NT2/D1 (cell line): ENCODE data around the gene GNG3.

Experiments used
- DNase-seq: peaks from one replicate; pipeline ENCODE4 v3.0.0-alpha.2; 2011; ENCODE audit warnings: low read depth, low spot score
- H3K27me3 ChIP-seq: 2 replicates; pipeline ENCODE4 v1.6.0; 2011; ENCODE audit warnings: mild to moderate bottlenecking; ENCODE audit not compliant: insufficient read length, insufficient read depth
- H3K36me3 ChIP-seq: 2 replicates; pipeline ENCODE4 v1.6.1; 2011; ENCODE audit warnings: mild to moderate bottlenecking, low read length, mixed read lengths; ENCODE audit not compliant: insufficient read depth, insufficient read length
- H3K4me1 ChIP-seq: 2 replicates; pipeline ENCODE4 v1.5.1; 2011; ENCODE audit not compliant: insufficient read depth, insufficient read length
- H3K4me3 ChIP-seq: 2 replicates; pipeline ENCODE4 v1.5.1; 2011; ENCODE audit warnings: low read depth; ENCODE audit not compliant: insufficient read length
- H3K9ac ChIP-seq: 2 replicates; pipeline ENCODE4 v1.6.0; 2011; ENCODE audit warnings: low read depth; ENCODE audit not compliant: insufficient read length
- H3K9me3 ChIP-seq: 2 replicates; pipeline ENCODE4 v1.5.1; 2011; ENCODE audit warnings: mild to moderate bottlenecking, low read length; ENCODE audit not compliant: insufficient read depth
- SUZ12 ChIP-seq: IDR thresholded peaks from 2 replicates; pipeline ENCODE4 v1.6.1; 2011; ENCODE audit not compliant: insufficient read length, insufficient read depth; ENCODE audit errors: extremely low read depth
- YY1 ChIP-seq: IDR thresholded peaks from 2 replicates; pipeline ENCODE4 v1.6.1; 2011; ENCODE audit not compliant: insufficient read length, insufficient read depth
- ZNF274 ChIP-seq: IDR thresholded peaks from 2 replicates; pipeline ENCODE4 v1.6.1; 2011; ENCODE audit warnings: mild to moderate bottlenecking, low read depth, low read length

Gene GNG3

GRCh38 chr11:62755086-62755615 is 47.7 kb downstream of the GNG3 start:
- peaks cover 17% of the 10 kb centered on the region for H3K36me3 ChIP-seq
- H3K9me3 ChIP-seq, result no peaks in the 10 kb centered on the region
- DNase-seq, result no peak
- TF ChIP-seq SUZ12 (no peak), ZNF274 (no peak), YY1 (no peak)
- H3K27me3 ChIP-seq, result no peaks in the 10 kb centered on the region
- H3K4me3 ChIP-seq, result no peak overlapping the region
- peak overlapping the region; percentile 53 for H3K9ac ChIP-seq
- H3K4me1 ChIP-seq, result peaks cover 6% of the 10 kb centered on the region

- H3K36me3 ChIP-seq, result peaks cover 12% of the 10 kb centered on the region
- peak overlapping the region; percentile 18 for H3K4me3 ChIP-seq
- TF ChIP-seq ZNF274 (no peak), YY1 (no peak)
- peaks cover 8% of the 10 kb centered on the region for H3K4me1 ChIP-seq
- peak; percentile 63 for DNase-seq
- H3K27me3 ChIP-seq, result no peaks in the 10 kb centered on the region
- no peak overlapping the region for H3K9ac ChIP-seq
- no peaks in the 10 kb centered on the region for H3K9me3 ChIP-seq
Observed at GRCh38 chr11:62757846-62758788, 50.6 kb downstream of the GNG3 start.
